CD4-positive, alpha-beta T cell treated with Interleukin-6 at 100 ng/mL for 8 hours (primary cell): Measurements from ENCODE around the gene LRP1-AS.

Experiments used
- DNase-seq: peaks from one replicate; pipeline ENCODE4 v3.0.0-alpha.2; 2020; ENCODE audit warnings: mixed read lengths, low spot score

LRP1-AS gene

DNA sequence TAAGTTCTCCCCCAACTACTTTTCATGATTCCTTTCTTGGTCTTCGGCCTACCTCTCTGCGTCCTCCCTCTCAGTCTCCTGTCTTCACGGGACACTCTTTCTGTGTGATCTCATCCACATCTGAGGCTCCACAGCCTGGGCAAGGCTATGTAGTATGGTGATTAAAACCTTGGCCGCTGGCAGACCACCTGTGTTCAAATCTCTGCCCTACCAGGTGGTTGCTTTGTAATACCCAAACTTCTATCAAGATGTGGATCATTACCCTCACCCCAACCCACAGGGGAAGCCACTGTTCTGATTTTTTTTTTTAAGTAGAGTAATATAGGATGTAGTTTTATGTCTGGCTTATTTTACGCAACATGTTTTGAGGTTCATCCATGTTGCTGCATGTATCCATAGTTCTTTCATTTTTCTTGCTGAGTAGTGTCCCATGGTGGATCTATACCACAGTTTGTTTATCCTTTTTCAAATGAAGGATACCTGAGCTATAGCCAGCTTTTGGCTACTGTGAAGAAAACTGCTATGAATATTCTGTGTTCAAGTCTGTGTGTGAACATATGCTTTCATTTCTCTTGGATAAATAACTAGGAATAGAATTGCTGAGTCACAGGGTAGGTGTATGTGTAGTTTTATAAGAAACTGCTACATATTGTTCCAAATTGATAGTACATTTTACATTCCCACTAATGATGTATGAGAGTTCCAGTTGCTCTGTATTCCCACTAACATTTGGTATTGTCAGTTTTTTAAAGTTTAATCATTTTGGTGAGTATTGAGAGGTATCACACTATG lies 27.9 kb downstream of the LRP1-AS start:
- no peak for DNase-seq

DNA sequence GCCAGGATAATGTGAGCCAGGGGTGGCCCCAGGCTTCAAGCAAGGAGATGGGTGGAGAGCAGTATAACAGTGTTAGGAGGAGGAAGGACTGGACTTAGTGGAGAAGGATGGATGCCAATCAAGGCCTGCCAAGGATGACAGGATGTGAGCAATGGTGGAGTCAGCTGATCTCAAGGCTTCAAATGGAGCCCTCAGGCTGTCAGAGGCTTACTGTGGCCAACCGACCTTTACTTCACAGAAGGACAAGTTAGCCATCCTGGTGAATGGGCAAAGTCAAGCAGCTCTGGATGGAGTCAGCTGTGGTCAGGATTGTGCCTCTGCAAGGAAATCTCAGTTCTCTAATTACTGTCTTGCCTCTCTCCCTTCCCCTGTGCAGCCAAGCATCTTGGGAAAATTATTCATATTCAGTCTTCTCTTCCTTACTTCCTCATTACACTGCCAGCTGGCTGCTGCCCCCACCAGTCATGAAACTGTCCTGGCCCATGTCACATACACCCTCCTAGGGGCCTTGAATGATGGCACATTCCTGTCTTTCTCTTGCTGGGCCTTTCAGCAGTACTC lies 28.6 kb downstream of the LRP1-AS start:
- DNase-seq = no peak

DNA sequence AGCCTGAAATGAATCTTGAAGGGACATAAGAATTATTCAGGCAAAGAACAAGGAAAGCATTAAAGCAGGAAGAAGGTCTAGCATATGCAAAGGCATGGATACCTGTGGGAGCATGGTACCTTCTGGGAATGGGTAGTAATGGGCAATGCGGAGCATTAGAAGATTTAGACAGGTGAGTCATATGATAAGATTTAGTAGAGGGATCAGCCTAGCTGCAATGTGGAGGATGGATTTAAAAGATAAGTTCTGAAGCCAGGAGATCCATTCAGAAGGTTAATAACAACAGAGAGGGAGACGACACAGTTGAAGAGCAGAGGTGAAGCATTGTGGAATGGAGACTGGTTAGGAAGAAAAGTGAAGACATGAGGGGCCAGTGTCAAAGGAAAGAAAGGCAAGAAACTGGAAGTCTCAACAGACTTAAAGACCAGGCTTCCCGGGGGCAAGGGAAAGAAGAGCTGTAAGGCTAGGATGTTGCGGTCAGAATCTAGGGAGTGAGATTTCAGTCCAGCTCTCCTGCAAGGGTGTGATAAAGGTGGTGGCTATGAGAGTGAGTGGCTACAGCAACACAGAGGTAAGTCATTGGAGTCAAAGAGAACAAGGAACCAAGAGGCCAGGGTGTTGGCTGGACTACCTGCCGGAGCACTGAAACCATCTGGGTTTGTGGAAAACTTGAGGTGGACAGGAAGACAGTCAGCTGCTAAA lies 30.7 kb downstream of the LRP1-AS start:
- no peak for DNase-seq

DNA sequence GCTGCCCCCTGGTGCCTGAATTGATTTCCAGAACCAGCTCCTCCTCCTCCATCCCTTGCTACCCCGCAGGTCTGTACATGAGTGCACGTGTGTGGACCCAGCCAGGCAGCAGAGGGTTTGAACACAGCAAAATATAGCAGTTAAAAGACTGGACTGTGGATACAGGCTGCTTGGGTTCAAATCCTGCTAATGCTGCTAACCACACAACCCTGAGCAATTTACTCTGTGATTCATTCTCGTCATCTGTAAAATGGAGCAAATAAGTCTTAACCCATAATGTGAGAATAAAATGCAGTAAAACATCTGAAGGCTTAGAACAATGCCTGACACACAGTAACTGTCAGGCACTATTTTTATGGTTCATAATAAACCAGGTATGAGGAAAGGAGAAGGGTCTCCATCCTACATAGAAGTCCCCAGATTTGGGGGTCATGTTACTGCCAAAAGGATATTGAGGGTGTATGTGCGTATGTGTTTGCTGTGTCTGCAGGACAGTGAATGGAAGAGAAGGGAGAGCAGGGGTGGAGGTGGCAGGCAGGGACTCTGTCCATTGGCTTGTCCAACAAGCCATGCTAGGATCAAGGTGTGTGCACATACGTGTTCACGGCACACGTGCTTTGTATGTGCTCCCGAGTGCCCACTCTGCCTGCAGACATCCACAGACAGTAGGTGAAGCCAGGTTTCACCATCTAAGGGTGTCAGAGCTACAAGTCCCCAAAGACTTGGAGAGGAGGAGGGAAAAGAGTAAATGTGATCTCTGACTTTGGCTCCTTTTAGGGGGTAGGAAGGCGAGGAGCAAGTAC lies 34.7 kb downstream of the LRP1-AS start:
- no peak for DNase-seq

DNA sequence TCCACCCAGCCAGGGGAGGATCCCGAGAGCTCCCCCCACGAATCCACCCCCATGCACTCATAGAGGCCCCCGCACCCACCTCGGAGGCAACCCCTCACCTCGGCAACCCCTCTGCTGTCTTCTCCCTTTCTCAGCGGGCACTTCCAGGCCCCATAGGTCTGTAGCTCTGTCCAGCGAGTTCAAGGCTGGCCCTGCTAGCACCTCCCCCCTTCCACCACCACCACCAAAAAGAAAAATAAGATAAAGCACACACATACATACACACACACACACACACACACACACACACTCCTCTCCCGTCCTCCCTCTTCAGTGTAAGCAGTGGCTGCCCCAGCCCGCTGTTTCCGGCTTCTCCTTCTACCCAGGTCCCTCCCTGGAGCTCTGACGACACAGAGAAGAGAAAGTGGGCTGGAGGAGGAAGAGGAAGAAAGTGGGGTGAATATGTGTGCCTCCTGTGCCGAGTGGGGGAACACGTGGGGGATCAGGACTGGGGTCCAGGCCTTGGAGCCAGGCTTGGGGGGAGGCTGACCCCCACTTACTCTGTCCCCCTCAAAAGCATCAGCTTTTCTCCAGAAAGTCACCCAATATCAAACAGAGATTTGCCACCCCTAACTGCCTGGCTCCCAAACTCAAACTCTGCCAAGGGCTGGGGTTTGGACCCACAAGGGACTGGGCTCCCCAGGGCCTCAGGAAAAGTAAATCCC lies 36.2 kb downstream of the LRP1-AS start, which contains the start of gene STAT6:
Gene STAT6 (minus strand): TSS at position 332 of the 704 bp plus-strand sequence. CDS start 3,084 bp downstream, outside the sequence.
- peak; percentile 90 for DNase-seq

DNA sequence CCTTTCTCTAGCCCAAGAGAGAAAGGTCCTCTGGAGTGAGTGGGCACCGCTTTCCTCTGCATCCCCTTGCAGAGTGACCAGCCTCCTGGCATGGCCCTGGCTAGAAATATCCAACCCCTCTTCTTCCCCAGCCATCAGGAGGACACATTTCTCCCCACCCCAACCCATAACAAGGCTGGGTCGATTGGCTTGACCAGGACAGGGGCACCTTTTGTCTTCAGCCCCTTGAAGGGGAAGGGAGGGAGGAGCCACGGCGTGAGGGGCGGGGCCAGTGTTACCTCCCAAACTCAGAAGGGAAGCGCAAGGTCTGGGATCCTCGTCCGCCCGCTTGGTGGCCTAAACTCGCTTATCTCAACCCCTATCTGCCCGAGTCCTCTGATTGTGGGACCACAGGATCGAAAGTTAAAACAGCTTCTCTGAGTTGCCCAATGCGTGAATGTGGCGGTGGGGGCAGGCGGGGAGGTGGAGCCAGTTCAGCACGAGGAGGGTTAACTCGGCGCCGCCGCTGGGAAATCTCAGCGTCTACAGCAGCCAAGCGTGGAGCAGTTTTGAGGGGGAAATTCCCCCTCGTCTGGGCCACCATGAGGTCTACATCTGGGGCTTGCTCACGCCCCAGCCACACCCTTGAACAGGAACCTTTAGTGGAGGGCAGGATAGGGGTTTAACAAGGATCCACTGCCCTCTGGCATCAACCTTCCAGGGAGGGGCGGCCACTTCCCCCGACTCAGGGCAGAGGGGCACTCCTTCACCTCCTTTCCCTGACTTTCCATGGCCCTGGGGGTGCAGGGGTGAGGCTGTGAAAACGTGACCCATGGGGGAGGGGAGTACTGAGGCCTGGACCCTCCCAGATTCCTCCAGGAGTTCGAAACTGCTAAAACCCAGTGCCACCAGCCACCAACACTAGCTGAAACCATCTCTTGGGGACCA lies 37.1 kb downstream of the LRP1-AS start:
- DNase-seq = peak; percentile 49

DNA sequence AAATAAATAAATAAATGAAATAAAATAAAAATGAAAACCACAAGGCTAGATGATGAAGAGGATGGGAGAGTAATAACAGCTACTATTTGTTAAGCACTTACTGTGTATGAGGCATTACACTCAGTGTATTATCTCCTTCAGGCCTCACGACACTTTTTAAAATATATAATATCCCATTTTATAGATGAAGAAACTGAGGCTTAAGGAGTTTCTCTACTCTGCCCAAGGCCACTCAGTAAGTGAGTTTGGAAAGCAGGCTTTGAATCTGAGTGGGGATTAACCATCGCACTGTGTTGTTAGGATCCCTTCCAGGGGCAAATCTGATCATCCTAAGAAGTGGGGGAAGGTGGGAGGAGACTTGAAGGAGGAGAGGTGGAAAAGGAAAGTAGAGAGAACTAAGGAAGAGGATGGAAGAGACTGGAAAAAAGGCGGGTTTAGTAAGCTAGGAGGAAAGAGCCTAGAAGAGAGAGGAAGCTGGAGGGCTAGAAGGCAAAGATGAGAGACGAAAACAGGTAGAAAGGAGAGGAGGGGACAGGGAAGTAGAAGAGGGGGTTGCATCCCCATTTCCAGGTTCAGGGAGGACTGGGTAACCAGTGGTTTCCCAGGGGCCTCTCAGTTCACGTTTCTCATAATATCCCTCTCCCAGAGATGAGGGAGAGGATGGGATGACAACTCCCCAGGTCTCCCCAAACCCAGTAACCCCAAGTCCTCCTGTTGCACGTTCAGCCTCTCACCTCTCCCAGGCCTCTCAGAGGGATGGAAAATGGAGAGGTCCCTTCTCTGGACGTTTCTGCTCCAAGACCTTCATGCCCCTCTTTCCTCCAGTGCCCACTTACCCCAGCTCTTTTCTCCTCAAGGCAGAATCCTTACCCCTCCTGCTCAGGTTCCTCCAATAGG lies 38.0 kb downstream of the LRP1-AS start:
- no peak for DNase-seq

DNA sequence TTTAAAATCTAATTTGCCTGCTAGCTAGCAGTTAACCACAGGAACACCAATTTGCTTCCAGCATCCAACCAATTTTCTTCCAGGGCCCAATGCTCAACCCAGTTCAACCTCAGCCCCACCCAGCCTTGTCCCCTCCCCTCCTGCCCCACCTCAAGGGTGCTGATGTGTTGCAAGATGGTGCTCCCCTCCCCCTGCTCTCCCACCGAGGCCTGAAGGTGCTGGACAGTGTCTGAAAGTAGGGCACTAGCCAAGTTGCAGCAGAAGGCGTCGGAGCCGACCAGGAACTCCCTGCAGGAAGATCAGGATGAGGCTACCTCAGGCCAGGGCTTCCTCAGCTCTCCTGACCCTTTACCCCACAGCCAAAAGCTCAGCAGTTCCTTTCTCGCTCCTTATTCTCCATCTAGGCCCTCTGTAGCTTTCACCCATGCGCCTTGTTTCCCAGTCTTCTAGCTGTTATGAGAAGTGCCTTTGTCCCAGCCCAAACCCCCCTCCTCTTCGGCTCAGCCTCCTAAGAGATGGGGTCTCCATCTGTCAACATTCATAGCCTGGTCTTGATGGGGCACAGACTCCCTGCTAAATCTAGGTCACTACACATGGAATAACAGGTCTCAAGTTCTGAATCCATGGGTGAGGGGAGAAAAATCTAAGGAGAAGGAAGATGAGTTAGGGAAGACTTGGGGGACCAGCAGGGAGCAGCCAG lies 39.8 kb downstream of the LRP1-AS start:
- no peak for DNase-seq

DNA sequence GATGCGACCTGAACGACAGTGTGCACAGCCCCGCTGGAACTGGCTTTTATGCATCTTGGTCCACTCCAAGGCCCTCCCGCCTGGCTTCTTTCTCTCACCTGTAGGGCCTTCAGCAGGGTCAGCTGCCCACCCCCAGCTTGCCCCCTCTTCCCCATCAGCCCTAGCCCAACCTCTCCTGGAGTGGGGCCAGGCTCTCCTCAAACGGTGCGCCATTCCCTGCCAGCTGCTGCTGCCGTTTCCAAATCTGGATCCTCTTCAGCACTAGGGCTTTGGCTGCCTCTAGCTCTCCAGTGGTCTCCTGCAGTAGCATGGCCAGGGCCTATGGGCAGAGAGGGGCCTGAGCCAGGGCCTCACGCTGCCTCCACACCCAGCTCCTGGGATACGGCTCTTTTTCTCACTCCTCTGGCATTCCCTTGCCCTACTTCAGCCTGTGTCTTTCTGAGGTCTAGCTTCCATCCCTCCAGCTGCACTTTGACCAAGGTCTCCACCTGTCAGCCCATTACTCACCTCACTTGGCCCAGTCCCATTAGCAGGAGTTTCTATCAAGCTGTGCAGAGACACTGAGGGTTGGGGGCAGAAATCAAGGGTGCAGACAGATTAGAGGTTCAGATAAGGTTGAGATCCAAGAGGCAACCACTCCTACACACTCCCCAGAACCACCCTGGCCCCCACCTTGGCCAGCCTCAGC lies 41.3 kb downstream of the LRP1-AS start:
- no peak for DNase-seq

DNA sequence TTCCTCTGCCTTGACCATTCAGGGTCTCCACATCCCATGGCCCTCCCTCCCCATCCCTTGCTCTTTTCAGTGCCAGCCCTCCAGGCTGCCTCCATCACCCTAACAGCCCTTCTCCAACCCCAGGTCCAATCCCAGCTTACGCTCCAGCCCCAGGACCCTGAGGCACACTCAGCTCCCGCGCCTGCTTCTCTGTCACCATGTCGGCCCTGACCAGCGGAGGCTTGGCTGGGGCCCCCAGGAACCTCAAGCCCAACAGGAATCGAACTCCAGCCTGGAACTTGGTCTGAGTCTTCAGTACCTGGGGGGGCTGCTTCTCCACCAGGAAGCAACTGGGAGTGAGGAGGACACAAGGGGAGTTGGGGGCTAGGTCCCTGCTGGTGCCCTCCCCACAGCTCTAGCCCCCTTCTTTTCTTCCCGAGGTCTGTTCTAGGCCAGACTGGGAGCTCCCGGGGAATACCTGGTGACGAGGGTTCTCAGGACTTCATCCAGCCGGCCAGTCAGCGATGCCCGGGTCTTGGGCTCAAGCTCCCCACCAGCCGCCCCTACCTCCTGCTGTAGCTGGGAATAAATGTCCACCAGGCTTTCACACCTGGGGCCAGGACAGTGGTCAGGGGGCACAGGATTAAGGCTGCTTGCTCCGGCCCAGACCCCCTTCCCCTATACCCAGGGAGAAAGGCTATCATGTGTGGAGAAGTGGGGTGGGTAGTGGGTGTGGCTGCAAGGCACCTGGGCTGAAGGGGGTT lies 42.2 kb downstream of the LRP1-AS start:
- no peak for DNase-seq

DNA sequence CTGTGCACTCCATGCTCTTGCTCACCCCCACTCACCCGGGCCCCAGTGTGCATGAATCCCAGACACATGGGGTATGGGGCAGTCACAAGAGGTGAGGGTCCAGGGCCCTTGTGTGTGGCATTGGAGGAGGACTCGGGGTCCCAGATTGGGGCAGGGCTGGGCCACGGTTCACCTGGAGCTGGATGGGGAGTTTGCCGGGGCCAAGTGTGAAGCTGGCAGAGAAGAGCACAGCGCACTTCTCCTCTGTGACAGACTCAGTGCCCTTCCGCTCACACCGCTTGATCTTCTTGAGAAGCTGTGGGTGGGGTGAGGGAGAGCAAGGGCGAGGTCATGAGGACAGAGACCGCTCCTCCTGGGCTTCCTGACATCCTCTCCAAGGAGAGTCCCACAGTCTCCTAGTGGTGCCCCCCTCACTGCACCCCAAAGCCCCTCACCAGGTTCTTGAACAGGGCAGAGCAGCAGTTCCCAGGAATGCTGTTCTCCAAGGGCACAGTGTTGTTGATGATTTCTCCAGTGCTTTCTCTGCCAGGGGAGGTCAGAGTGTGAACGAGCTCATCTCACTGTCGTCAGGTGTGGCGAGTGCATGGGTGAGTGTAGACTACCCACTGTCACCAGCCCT lies 43.0 kb downstream of the LRP1-AS start:
- no peak for DNase-seq

DNA sequence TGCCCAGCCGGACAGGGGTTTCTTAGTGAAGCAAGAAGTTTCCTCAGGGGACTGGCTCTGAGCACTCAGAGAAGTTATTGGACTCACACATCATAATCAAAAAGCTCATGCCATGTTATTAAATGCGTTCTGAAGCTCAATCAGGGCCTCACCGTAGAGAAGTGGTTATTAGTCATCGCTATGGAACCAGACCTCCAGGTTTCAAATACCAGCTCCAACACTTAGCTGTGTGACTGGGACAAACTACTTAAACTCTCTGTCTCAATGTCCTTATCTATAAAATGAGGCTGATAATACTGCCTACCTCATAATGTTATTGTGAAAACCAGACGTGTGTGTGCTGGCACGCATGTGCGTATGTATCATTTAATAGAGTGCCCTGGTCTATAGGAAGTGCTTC lies 43.6 kb downstream of the LRP1-AS start:
- no peak for DNase-seq

DNA sequence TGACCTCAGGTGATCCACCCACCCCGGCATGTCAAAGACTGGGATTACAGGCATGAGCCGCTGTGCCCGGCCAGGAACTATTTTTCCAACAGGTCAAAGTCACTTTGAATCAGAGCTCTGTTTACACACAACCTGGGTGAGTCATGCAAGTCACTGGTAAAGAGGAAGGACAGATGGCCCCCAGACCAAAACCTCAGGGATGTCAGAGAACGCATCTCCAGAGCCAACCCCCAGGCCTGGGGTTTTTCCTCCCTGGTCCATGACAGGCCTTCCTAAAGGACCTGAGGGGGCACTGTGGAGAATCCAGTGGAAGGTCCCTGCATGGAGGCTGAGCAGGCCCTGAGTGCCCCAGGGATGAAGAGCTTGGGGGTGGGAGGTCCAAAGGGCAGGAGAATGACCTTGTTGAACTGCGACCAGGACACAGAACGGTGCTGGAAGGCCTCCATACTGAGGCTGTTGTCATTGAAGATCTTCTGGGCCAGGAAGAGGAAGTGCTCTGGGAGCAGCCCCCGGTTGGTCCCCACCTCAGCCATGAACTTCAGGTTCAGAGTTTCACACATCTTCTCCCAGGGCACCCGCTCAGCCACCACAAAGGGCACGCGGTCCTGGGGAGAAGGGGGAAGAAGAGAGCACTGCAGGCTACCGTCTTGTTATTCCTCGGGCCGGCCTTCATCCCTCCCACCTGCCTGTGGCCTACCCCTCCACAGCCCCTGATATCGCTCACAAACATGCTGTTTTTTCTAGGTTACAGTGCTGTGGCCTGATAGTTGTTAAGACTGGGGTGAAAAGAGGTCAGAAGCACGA lies 45.3 kb downstream of the LRP1-AS start:
- DNase-seq = no peak

DNA sequence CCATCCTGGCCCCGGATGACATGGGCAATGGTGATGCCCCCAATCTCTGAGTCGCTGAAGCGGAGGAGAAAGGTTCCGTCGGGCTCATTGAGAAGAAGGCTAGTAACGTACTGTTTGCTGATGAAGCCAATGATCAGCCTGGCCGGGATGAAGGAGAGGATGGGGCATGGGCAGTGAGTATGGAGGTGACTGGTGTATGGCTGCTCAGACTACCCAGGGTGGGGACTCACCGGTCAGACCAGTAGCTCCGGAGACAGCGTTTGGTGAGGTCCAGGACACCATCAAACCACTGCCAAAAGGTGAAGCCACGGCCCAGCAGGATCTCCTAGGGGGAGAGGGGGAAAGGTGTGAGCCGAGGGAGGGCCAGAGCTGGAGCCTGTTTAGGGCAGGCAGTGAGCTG lies 47.7 kb downstream of the LRP1-AS start:
- no peak for DNase-seq

DNA sequence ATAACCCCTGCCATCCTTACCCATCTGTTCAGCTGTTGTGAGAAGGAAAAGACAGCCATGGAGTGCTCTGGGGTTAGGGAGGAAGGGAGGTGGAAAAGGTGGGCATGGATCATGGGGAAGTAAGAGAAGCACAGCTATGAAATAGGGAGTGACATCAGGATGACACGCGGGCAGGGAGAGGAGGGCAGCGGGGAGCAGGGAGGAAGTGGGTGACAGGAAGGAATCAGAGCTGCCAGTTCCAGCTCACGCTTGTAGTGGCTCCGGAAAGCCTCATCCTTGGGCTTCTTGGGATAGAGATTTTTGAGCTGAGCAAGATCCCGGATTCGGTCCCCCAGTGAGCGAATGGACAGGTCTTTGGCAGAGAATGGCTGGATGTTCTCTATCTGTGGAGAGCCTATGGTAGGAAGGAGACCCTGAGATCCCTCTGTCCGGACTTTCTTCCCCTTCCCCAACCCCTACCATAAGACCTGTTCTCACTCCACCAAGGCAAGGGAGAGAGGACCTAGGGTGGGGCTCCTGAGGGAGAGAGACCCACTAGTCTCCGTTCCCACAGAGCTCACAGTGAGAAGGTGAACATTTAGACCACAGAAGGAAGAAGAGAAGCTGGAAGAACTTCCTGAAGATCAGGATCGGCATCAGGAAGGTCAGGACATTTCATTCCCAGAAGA lies 48.2 kb downstream of the LRP1-AS start:
- no peak for DNase-seq

DNA sequence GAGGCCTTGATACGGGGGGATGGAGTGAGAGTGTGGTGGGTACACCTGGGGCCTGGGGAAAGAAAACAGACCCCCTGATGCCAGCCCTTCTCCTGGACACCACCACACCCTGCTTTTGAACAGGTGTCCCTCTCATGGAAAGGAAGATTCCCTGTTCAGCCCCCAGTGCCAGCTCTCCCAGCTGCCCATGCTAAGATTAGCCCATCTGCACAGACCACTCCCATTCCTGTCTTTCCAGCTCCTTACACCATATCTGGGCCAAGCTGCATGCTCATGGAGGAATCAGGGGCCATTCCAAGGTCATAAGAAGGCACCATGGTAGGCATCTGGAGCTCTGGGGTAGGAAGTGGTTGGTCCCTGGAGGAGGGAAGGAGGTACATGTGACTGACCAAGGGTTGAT lies 48.9 kb downstream of the LRP1-AS start:
- no peak for DNase-seq
